Stimulated activated CD4-positive, alpha-beta T cell treated with anti-CD3 and anti-CD28 coated beads, Interleukin-2, amount 100 ng/mL, for 24 hours (primary cell): ENCODE results near the gene PSME3IP1.

Source experiments
- DNase-seq, 2 donors: peaks; one replicate each; pipeline ENCODE4 v3.0.0-alpha.2; 2020

The PSME3IP1 gene

GRCh38 chr16:57166951-57167350 lies 18.9 kb downstream of the PSME3IP1 start:
- DNase-seq: no peak

DNA sequence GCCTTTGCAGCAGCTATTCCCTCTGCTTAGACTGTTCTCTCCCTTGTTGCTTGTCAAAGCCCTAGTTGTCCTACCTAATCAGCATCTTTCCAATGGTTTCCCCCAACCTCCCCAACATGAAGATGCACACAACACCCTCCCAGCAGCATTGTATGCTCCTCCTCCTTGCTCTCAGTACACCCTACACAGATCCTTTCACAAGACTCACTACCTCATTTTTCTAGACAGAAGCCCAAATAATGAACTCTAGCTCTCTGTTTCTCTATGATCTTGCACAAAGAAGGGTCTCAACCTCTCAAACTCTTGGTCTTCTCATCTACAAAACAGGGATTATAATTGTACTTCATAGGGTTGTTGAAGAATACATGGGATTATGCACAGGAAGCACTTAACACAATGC lies 19.4 kb downstream of the PSME3IP1 start:
- DNase-seq: no peak

GRCh38 chr16:57165938-57166337 lies 19.9 kb downstream of the PSME3IP1 start:
- no peak for DNase-seq

- no peak for DNase-seq
Observed at GRCh38 chr16:57165483-57165882, 20.4 kb downstream of the PSME3IP1 start.

DNA sequence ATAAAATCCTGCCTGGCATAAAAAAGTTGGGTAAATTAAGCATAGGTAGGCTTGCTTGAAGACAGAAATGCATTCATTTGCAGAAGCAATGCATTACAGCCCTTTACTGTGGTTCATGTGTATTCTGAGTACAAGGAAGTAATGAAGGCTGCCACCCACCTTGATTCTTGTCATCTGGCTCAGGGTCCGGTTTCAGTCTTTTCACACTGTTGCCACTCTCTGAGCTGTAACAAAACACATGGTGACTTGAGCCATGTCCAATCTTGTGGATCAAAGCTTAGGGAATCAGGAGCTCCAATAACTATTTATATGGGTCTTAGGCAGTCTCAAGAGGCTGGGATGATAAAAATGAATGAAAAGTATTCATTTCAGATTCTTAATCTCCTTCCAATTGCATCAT lies 22.0 kb downstream of the PSME3IP1 start:
- DNase-seq: no peak

GRCh38 chr16:57159447-57159846 lies 26.4 kb downstream of the PSME3IP1 start:
- no peak for DNase-seq

- no peak for DNase-seq
Observed at GRCh38 chr16:57157533-57157932, 28.3 kb downstream of the PSME3IP1 start.

GRCh38 chr16:57156351-57156703 lies 29.5 kb downstream of the PSME3IP1 start:
- no peak for DNase-seq

DNA sequence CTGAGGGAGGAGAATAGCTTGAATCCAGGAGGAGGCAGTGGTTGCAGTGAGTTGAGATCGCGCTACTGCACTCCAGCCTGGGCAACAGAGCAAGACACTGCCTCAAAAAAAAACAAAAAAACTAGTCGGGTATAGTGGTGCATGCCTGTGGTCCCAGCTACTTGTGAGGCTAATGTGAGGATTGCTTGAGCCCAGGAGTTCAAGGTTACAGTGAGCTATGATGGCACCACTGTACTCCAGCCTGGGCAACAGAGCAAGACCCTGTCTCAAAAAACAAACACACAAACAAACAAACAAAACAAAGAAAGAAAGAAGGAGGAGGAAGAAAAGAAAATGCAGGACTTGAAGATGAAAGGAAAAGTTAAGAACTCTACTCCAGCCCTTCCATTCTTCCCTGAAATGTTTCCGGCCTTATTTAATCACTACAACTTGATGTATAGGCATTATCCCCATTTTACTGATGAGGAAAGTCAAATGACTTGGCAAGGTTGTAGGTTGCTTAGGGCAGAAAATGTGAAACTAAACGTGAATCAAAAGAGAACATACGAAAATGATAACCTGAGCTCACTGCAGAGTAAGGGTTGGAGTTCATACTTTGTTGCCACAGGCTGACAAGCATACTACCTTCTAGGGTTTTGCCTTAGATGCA lies 30.0 kb downstream of the PSME3IP1 start:
- no peak for DNase-seq

DNA sequence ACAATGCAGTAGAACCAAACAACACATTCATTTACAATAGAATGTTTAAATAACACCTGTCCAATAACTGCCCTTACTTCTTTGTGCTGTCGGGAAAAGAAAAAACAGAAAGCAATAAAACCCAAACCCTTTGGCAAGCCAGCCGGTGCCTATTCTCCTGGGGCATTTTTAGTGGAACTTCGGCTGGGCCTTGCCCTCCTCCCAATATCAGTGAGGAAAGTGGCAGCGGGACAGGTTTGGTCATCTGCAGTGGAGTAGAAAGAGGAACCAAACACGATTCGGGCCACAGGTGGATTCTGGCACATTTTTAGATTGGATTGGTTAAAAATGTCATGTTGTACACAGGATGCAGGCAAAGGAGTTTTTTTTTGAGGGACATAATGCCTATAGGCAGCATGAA lies 32.0 kb downstream of the PSME3IP1 start:
- DNase-seq: no peak

GRCh38 chr16:57152096-57153093 lies 33.4 kb downstream of the PSME3IP1 start:
- DNase-seq: no peak

DNA sequence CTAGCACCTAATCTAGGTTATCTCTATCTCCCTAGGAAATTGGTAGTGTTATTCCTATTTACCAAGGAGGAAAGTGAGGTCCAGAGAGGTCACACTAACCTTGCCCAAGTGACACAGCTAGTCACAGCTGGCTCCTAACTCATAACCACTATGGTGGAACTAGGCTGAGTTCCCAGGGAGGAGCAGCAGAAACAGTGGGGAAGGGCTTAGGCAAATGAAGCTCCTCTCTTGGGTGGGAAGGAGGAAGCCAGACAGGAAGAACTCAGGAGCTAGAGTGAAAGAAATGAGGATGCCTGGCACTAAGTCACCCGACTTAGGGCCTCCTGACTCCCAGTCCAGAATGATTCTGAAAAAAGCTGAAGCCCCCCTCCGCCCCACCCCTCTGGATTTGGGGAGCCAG lies 34.5 kb downstream of the PSME3IP1 start:
- no peak for DNase-seq

GRCh38 chr16:57150682-57151330 lies 35.0 kb downstream of the PSME3IP1 start:
- DNase-seq: no peak

DNA sequence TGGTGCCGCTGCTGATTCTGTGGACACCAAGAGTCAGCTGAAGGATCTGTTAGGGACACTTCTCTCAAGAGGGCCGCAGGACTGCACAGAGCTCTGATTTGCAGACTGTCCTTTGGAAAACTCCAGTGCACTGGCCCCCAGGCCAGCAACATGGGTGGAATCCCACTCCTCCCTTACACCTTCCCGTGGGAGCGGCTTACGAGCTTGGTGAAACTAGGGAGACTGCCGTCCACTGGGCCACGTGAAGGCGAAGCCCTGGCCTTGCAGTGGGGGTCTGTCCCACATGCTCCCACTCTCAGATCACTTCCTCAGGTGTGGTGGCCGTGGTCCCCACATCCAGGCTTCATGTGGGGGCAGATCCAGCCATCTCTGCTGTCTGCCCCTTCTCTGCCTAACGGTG lies 36.4 kb downstream of the PSME3IP1 start:
- DNase-seq: no peak

- DNase-seq: no peak
Observed at GRCh38 chr16:57148481-57148880, 37.4 kb downstream of the PSME3IP1 start.

GRCh38 chr16:57147381-57148221 lies 38.2 kb downstream of the PSME3IP1 start:
- DNase-seq: no peak

- no peak for DNase-seq
Observed at GRCh38 chr16:57146735-57147134, 39.1 kb downstream of the PSME3IP1 start.

GRCh38 chr16:57146040-57146647 lies 39.7 kb downstream of the PSME3IP1 start:
- no peak for DNase-seq

DNA sequence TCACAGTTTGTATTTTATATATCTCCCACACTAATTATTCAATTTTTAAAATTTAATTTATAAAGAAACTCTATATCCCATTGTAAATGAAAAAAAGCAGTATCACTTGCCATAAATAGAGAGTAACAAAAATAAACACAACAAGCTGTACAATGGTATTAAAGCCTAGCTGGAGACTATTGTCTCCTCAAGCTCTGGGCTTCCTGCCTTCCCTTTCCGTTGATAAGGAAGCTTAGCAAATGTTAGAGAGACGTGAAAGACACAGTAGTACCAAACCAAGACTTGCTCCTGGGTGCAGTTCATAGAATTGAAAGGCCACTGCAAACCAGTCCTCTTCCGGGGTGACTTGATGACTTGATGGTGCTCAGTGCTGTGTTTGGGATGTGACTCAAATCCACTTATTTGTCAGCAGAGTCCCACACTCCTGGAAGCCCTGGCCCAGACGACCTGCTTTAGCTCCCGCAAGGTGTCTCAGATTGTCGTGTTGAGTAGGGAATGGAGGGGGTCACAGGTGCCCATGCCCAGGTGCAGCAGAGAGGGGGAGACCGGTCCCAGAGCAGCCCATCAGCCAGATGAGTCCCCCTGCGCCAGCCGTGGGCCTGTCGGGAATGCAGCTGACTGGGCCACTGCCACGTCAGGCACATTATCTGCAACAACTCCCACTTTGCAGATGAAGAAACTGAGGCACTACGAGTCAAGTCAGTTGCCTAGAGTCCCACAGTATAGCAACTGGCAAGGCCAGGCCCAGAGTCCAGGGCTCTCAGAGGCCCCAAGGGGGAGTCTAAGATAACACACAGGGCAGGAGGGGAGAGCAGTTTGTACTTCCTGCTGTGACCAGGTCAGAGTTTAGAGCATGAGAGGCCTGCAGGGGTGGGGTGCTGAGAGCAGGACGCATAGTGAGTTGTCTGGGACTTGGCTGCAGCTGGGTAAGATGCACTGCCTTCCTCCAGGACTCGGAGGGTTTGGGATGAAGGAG lies 40.5 kb downstream of the PSME3IP1 start:
- no peak for DNase-seq

- no peak for DNase-seq
Observed at GRCh38 chr16:57144027-57144426, 41.8 kb downstream of the PSME3IP1 start.
